ENCODE results near the gene FSTL5.

DNA sequence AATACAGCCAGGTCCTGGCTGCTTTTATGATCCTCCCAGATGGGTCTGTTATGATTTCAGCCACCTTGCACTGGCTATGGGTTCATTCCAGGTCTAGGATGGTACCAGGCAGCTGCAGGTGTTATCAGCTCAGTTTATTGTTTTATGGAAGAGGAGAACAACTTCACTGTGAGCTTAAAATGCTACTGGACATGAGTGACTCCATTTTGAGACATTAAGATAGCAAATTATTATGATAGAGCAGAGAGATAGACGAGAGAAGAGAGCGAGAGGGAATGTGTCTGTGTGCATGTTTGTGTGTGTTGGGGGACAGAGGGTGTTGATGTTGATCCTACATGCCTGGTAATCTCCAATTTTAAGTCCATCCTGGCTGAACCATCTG lies 820.2 kb downstream of the FSTL5 start:
- no peak for TF ChIP-seq POLR2AphosphoS5 (IDR thresholded peaks at IDR 0.05)
- TF ChIP-seq, protein P1, sequence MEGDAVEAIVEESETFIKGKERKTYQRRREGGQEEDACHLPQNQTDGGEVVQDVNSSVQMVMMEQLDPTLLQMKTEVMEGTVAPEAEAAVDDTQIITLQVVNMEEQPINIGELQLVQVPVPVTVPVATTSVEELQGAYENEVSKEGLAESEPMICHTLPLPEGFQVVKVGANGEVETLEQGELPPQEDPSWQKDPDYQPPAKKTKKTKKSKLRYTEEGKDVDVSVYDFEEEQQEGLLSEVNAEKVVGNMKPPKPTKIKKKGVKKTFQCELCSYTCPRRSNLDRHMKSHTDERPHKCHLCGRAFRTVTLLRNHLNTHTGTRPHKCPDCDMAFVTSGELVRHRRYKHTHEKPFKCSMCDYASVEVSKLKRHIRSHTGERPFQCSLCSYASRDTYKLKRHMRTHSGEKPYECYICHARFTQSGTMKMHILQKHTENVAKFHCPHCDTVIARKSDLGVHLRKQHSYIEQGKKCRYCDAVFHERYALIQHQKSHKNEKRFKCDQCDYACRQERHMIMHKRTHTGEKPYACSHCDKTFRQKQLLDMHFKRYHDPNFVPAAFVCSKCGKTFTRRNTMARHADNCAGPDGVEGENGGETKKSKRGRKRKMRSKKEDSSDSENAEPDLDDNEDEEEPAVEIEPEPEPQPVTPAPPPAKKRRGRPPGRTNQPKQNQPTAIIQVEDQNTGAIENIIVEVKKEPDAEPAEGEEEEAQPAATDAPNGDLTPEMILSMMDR (IDR thresholded peaks at IDR 0.05) = no peak

Measured in suprapubic skin (tissue), 3 donors.